SK-N-SH treated with all-trans-retinoic acid at 6 μM for 48 hours (cell line): ENCODE results near the gene SDC3.

Experiments used
- ATAC-seq: fragments of 200-7000 bp; cut with Tn5 transposase; 3 replicates; pipeline ENCODE4 v1.9.1; 2020; ENCODE audit warnings: mild to moderate bottlenecking, moderate library complexity
- ARNTL ChIP-seq: fragments of 450-650 bp; formaldehyde crosslinking; IDR thresholded peaks from 2 replicates; pipeline ENCODE4 v1.5.0; 2020; ENCODE audit warnings: low read depth, mild to moderate bottlenecking, moderate library complexity, borderline replicate concordance
- BACH2 ChIP-seq: fragments of 250-450 bp; sonication (Bioruptor Pico); IDR thresholded peaks from 2 replicates; pipeline ENCODE4 v1.9.0; 2021; ENCODE audit warnings: mild to moderate bottlenecking, borderline replicate concordance
- CSDC2 ChIP-seq: fragments of 250-450 bp; sonication (Bioruptor Pico); IDR thresholded peaks from 2 replicates; pipeline ENCODE4 v1.5.0; 2020; ENCODE audit warnings: mild to moderate bottlenecking, moderate library complexity
- ESRRG ChIP-seq: fragments of 250-450 bp; sonication (Bioruptor Pico); IDR thresholded peaks from 2 replicates; pipeline ENCODE4 v1.6.1; 2021; ENCODE audit warnings: mild to moderate bottlenecking
- ISL1 ChIP-seq: fragments of 250-450 bp; sonication (Bioruptor Pico); IDR thresholded peaks from 2 replicates; pipeline ENCODE4 v2.1.2; 2022; ENCODE audit warnings: mild to moderate bottlenecking, moderate library complexity
- OSR1 ChIP-seq: fragments of 250-450 bp; sonication (Bioruptor Pico); IDR thresholded peaks from 2 replicates; pipeline ENCODE4 v1.8.0; 2022; ENCODE audit warnings: moderate library complexity, mild to moderate bottlenecking, inconsistent platforms
- PATZ1 ChIP-seq: fragments of 250-450 bp; sonication (Bioruptor Pico); IDR thresholded peaks from 2 replicates; pipeline ENCODE4 v1.8.0; 2020; ENCODE audit warnings: mild to moderate bottlenecking, moderate library complexity, borderline replicate concordance
- RARB ChIP-seq: fragments of 250-450 bp; sonication (Bioruptor Pico); IDR thresholded peaks from 2 replicates; pipeline ENCODE4 v1.8.0; 2021; ENCODE audit warnings: mild to moderate bottlenecking, moderate library complexity
- TCF4 ChIP-seq: fragments of 250-450 bp; sonication (Bioruptor Pico); IDR thresholded peaks from 2 replicates; pipeline ENCODE4 v1.8.0; 2021; ENCODE audit warnings: mild to moderate bottlenecking, moderate library complexity, borderline replicate concordance
- TOX ChIP-seq: fragments of 250-450 bp; sonication (Bioruptor Pico); IDR thresholded peaks from 2 replicates; pipeline ENCODE4 v1.8.0; 2021; ENCODE audit warnings: mild to moderate bottlenecking, moderate library complexity, borderline replicate concordance
- ZFP3 ChIP-seq: fragments of 250-450 bp; sonication (Bioruptor Pico); IDR thresholded peaks from 2 replicates; pipeline ENCODE4 v1.5.0; 2020; ENCODE audit warnings: mild to moderate bottlenecking, moderate library complexity
- ZFP30 ChIP-seq: fragments of 450-650 bp; formaldehyde crosslinking; IDR thresholded peaks from 2 replicates; pipeline ENCODE4 v1.5.0; 2022; ENCODE audit warnings: mild to moderate bottlenecking, moderate library complexity
- ZNF70 ChIP-seq: fragments of 450-650 bp; formaldehyde crosslinking; IDR thresholded peaks from 2 replicates; pipeline ENCODE4 v1.5.0; 2020; ENCODE audit warnings: mild to moderate bottlenecking, moderate library complexity
- ZNF8 ChIP-seq: fragments of 450-650 bp; formaldehyde crosslinking; IDR thresholded peaks from 2 replicates; pipeline ENCODE4 v1.5.0; 2020; ENCODE audit warnings: mild to moderate bottlenecking, moderate library complexity
- TF ChIP-seq, protein P1 (sequence below): fragments of 250-450 bp; sonication (Bioruptor Pico); IDR thresholded peaks from 2 replicates; pipeline ENCODE4 v1.5.0; 2020; ENCODE audit warnings: mild to moderate bottlenecking, moderate library complexity
- TF ChIP-seq, protein P2 (sequence below): fragments of 250-450 bp; sonication (Bioruptor Pico); IDR thresholded peaks from 2 replicates; pipeline ENCODE4 v1.8.0; 2021; ENCODE audit warnings: low read depth, mild to moderate bottlenecking, moderate library complexity, borderline replicate concordance
- TF ChIP-seq, protein P3 (sequence below): fragments of 250-450 bp; sonication (Bioruptor Pico); IDR thresholded peaks from 2 replicates; pipeline ENCODE4 v1.5.1; 2020; ENCODE audit warnings: low read depth, mild to moderate bottlenecking, moderate library complexity

SDC3 gene

GRCh38 chr1:30914587-30914922 is 6.0 kb upstream of the SDC3 start:
- ATAC-seq, result no peak
- no peak for TF ChIP-seq PATZ1 (CRISPR knock-in tag)
- no peak for TF ChIP-seq TCF4 (CRISPR knock-in tag)
- TF ChIP-seq OSR1 (CRISPR knock-in tag), result no peak
- TF ChIP-seq ZFP30 (CRISPR knock-in tag), result no peak
- no peak for TF ChIP-seq CSDC2 (CRISPR knock-in tag)
- TF ChIP-seq, protein P1, sequence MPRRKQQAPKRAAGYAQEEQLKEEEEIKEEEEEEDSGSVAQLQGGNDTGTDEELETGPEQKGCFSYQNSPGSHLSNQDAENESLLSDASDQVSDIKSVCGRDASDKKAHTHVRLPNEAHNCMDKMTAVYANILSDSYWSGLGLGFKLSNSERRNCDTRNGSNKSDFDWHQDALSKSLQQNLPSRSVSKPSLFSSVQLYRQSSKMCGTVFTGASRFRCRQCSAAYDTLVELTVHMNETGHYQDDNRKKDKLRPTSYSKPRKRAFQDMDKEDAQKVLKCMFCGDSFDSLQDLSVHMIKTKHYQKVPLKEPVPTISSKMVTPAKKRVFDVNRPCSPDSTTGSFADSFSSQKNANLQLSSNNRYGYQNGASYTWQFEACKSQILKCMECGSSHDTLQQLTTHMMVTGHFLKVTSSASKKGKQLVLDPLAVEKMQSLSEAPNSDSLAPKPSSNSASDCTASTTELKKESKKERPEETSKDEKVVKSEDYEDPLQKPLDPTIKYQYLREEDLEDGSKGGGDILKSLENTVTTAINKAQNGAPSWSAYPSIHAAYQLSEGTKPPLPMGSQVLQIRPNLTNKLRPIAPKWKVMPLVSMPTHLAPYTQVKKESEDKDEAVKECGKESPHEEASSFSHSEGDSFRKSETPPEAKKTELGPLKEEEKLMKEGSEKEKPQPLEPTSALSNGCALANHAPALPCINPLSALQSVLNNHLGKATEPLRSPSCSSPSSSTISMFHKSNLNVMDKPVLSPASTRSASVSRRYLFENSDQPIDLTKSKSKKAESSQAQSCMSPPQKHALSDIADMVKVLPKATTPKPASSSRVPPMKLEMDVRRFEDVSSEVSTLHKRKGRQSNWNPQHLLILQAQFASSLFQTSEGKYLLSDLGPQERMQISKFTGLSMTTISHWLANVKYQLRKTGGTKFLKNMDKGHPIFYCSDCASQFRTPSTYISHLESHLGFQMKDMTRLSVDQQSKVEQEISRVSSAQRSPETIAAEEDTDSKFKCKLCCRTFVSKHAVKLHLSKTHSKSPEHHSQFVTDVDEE (CRISPR knock-in tag), result no peak
- TF ChIP-seq, protein P2, sequence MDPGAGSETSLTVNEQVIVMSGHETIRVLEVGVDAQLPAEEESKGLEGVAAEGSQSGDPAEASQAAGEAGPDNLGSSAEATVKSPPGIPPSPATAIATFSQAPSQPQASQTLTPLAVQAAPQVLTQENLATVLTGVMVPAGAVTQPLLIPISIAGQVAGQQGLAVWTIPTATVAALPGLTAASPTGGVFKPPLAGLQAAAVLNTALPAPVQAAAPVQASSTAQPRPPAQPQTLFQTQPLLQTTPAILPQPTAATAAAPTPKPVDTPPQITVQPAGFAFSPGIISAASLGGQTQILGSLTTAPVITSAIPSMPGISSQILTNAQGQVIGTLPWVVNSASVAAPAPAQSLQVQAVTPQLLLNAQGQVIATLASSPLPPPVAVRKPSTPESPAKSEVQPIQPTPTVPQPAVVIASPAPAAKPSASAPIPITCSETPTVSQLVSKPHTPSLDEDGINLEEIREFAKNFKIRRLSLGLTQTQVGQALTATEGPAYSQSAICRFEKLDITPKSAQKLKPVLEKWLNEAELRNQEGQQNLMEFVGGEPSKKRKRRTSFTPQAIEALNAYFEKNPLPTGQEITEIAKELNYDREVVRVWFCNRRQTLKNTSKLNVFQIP (CRISPR knock-in tag), result no peak
- no peak for TF ChIP-seq ARNTL (CRISPR knock-in tag)

- no peak for ATAC-seq
- no peak for TF ChIP-seq CSDC2 (CRISPR knock-in tag)
- TF ChIP-seq RARB (CRISPR knock-in tag), result no peak
- no peak for TF ChIP-seq ESRRG (CRISPR knock-in tag)
- TF ChIP-seq TOX (CRISPR knock-in tag), result no peak
- TF ChIP-seq ISL1, result no peak
- TF ChIP-seq ZFP30 (CRISPR knock-in tag), result no peak
- no peak for TF ChIP-seq ARNTL (CRISPR knock-in tag)
- TF ChIP-seq BACH2 (CRISPR knock-in tag), result no peak
- TF ChIP-seq, protein P1 (CRISPR knock-in tag), result no peak
- TF ChIP-seq, protein P2 (CRISPR knock-in tag), result no peak
- no peak for TF ChIP-seq ZNF8 (CRISPR knock-in tag)
- TF ChIP-seq, protein P3, sequence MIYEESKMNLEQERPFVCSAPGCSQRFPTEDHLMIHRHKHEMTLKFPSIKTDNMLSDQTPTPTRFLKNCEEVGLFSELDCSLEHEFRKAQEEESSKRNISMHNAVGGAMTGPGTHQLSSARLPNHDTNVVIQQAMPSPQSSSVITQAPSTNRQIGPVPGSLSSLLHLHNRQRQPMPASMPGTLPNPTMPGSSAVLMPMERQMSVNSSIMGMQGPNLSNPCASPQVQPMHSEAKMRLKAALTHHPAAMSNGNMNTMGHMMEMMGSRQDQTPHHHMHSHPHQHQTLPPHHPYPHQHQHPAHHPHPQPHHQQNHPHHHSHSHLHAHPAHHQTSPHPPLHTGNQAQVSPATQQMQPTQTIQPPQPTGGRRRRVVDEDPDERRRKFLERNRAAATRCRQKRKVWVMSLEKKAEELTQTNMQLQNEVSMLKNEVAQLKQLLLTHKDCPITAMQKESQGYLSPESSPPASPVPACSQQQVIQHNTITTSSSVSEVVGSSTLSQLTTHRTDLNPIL, result no peak
- no peak for TF ChIP-seq PATZ1 (CRISPR knock-in tag)
- no peak for TF ChIP-seq ZFP3 (CRISPR knock-in tag)
- TF ChIP-seq OSR1 (CRISPR knock-in tag), result no peak
- TF ChIP-seq ZNF70, result no peak
Observed at GRCh38 chr1:30912913-30913652, 4.5 kb upstream of the SDC3 start.
